ENCODE measurements around the gene RBM33. TPM values are rescaled to one million over a fixed set of nuclear protein-coding genes. Genes with fewer than 3 reads are reported as not detected.

Gene RBM33
- total RNA-seq, 1 experiment from 2014 or later, result 19.4 TPM

DNA sequence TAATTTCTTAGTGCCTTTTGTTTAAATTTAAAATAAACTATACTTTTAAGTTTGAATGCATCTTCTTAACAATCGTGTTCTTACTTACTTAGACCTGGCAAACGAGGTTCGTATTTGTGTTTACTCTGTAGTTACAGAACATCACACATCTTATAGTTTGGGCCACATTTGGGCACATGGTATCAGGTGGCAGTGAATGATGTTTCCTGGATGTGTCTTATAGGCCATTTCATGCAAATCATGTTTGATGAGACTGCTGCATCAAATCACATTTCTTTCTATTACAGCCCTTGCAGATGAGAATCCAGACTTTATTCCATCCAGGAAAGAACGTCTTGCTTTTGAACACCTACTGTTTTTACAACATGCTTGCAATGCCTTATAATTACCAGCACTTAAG is 78.5 kb downstream of the RBM33 start:
- no peak for DNase-seq (ENCODE audit: low read depth)

DNA sequence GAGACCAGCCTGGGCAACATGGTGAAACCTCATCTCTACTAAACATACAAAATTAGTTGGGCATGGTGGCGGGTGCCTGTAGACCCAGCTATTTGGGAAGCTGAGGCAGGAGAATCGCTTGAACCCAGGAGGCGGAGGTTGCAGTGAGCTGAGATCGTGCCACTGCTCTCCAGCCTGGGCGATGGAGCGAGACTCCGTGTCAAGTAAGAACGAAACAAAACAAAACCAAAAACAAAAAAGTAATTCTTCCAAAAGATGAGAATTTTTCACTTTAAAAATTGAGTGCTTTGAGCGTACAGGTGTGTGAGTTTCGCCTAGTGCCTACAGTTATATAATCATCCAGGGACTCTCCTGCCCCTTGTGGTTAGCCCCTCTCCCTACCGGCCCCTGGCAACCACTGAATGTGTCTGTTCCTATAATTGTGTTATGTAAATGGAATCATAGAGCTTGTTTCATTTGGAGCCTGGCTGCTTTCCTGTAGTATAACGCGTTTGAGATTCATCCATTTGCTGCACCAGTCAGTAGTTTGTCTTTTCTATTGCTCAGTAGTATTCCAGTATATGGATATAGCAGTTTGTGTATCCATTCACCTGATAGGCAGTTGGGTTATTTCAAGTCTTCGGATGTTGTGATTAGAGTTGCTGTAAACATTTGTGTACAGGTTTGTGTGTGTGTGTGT is 80.0 kb downstream of the RBM33 start:
- no peak for DNase-seq (ENCODE audit: low read depth)

- no peak for DNase-seq (ENCODE audit: low read depth)
These were observed 80.5 kb downstream of the RBM33 start for GRCh38 chr7:155725006-155725355.

DNA sequence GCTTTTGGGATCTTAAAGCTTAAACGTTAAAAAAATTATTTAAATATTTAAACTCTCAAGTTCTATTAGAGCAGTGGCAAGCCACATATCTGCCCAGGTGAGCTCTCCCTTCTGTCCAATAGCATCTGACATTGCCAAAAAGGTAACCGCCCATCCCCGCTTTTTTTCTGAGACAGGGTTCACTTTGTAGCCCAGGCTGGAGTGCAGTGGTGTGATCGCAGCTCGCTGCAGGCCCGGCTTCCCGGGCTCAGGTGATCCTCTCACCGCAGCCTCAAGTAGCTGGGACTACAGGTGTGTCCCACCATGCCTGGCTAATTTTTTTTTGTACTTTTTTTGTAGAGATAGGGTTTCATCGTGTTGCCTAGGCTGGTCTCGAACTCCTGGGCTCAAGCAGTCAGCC is 83.2 kb downstream of the RBM33 start:
- no peak for DNase-seq (ENCODE audit: low read depth)

- no peak for DNase-seq (ENCODE audit: low read depth)
These were observed 83.7 kb downstream of the RBM33 start for GRCh38 chr7:155728116-155728515.

DNA sequence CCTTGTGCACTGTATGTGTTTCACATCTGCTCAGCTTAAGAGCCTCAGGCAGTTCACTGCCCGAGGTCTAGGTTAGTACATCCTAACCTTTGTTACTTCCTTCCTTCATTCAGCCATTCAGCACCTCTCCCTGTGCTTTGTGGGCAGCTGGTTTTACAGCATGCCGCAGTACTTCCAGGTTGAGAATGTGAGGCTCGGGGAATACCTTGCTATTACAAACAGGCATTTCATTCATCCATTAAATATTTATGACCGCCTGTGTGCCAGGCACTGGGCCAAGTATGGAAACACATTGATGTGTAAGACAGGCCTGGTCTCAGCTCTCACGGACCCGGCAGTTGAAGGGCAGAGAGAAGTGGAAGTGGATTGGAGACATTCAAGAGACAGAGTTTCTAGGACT is 85.4 kb downstream of the RBM33 start:
- no peak for DNase-seq (ENCODE audit: low read depth)

GRCh38 chr7:155731380-155731779 is 86.9 kb downstream of the RBM33 start:
- DNase-seq (ENCODE audit: low read depth), result no peak

DNA sequence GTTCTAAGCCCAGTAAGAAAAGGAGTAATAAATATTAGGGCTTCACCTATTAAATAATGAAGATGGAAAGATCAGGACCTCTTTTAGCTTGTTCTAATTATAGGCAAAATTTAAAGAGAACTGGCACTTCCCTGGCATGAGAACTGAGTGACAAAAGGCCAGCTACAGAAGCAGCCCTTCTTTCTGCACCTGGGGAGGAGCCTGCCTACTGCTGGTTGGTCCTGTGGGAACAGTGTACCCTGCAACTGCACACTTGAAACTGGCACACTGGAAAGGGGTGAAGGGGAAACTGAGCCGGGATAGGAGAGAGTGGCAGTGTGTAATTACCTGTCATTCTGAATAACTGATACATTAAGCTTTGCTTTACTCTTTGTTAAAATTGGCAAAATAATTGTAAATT is 87.4 kb downstream of the RBM33 start:
- no peak for DNase-seq (ENCODE audit: low read depth)

GRCh38 chr7:155732286-155732685 is 87.8 kb downstream of the RBM33 start:
- DNase-seq (ENCODE audit: low read depth), result no peak

GRCh38 chr7:155733582-155734444 is 89.4 kb downstream of the RBM33 start:
- no peak for DNase-seq (ENCODE audit: low read depth)

DNA sequence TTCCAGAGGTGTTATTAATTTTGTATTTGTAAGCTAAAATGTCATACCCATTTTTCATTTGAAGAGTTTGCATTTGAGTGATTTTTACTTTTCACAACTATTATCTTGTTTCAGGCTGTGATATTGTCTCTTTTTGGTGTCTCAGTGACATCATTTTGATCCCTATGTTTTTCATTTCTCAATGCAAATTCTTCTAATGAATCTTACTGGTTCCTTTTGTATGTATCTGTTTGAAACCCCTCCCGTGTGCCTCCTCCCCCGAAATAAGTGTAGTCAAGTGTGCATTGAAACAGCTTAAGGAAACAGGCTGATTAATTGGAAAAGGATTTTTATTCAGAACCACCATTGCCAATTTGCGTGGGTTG is 90.0 kb downstream of the RBM33 start:
- no peak for DNase-seq (ENCODE audit: low read depth)

DNA sequence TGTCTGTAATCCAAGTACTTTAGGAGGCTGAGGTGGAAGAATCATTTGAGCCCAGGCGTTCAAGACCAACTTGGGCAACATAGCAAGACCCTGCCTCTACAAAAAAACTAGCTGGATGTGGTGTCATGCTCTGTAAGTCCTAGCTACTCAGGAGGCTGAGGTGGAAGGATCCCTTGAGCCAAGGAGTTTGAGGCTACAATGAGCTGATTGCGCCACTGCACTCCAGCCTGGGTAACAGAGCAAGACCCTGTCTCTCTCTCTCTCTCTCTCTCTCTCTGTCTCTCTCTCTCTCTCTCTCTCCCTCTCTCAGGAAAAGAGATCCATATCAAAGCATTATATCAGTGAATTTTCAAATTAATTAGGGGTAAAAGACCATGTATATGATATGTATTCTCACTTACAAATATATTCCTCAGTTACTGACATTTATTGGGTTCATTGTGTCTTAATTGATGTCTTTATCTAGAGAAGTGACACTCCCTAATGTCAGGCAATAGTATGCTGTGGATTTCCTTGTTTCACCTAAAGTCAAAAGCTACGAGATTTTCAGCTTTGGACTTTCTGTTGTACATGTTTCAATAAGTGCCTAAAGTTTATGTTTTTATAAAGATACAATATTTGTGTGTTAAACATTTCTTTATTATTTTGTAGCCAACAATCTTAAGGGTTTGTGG is 91.1 kb downstream of the RBM33 start:
- no peak for DNase-seq (ENCODE audit: low read depth)

GRCh38 chr7:155737590-155737989 is 93.1 kb downstream of the RBM33 start:
- DNase-seq (ENCODE audit: low read depth), result no peak

DNA sequence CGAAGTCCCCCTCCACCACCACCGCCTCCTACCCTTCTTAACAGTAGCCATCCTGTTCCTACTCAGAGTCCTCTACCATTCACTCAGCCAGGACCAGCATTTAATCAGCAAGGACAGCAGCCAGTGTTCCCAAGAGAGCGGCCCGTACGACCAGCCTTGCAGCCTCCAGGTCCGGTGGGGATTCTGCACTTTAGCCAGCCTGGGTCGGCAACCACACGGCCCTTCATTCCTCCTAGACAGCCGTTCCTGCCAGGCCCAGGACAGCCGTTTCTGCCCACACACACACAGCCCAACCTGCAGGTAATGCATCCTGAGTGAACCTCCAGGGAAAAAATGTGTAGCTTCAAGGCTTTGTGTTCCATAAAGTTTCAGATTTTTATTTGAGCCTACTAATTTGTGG is 93.6 kb downstream of the RBM33 start:
- DNase-seq (ENCODE audit: low read depth), result no peak

DNA sequence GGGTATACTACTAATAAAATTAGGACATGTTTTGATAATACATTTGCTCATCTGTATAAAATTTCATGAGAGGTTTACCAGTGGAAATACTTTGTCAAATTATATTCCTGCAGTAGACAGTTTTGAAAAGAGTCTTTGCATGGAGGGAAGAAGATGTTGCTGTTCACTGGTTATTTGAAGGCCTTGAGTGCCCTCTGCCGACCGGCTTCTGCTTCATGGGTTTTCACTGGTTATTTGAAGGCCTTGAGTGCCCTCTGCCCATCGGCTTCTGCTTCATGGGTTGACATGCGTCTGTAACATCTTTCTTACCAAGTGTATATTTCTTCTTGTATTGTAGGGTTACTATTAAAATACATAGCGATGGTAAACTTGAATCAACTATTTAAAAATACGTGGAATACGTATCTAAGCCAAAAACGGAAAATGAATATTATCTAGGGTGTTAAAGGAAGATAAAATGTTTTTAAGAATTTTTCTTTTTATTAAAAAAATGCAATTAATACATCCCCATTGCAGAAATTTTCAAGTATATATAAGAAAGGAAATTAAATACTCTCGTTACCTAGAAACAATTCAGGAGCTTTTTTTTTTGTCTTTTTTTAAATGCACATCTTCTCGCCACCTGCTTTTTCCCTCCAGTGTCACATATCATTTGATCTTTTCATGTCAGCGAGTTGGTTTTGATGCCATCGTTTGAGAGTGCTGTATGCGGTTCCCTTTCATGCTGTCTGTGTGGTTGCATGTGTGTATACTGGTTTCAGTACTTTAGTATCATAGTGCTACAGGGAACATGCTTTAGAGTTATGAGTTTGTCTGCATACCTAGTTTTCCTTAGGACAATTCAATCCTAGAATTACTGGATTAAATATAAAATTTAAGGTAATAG is 94.4 kb downstream of the RBM33 start:
- peak; percentile 83 for DNase-seq (ENCODE audit: low read depth)

DNA sequence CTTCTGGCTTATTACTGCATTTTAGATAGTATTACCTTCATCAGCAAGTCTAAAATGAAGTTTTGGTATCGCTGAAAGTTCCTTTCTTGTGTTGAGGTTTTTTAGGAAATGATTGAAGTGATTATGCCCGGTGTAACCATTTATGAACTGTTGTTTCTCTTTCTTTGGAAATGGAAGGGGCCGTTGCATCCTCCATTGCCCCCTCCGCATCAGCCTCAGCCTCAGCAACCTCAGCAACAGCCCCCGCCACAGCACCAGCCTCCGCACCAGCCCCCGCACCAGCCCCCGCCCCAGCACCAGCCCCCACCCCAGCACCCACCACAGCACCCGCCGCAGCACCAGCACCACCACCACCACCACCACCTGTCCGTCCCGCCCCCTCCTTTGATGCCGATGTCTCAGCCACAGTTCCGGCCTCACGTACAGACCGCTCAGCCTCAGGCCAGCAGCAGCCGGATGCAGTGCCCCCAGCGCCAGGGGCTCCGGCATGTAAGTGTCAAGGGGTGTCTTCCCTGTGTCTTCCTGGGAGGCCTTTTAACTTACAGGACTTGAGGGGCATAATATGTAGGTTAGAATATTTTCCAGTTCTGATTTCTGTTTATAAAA is 95.2 kb downstream of the RBM33 start:
- no peak for DNase-seq (ENCODE audit: low read depth)

- no peak for DNase-seq (ENCODE audit: low read depth)
These were observed 96.6 kb downstream of the RBM33 start for GRCh38 chr7:155741082-155741481.

- peak; percentile 61 for DNase-seq (ENCODE audit: low read depth)
These were observed 97.3 kb downstream of the RBM33 start for GRCh38 chr7:155741805-155742204.

GRCh38 chr7:155743177-155743576 is 98.7 kb downstream of the RBM33 start:
- no peak for DNase-seq (ENCODE audit: low read depth)

DNA sequence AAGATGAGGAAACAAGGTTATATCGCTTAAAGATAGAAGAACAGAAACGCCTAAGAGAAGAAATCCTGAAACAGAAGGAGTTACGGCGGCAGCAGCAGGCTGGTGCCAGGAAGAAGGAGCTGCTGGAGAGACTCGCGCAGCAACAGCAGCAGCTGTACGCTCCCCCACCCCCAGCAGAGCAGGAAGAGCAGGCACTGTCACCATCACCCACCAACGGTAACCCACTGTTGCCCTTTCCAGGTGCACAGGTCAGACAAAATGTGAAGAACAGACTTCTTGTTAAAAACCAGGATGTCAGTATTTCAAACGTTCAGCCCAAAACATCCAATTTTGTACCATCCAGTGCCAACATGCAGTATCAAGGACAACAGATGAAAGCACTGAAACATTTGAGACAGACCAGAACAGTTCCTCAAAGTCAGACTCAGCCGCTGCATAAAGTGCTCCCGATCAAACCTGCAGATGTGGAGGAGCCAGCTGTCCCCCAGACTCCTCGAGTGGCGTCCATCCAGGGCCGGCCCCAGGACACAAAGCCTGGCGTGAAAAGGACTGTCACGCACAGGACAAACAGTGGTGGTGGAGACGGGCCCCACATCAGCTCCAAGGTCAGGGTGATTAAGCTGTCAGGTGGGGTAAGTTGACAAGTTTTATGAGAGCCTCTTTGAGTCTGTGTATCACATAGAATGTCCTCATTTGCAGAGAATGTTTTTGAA is 100.7 kb downstream of the RBM33 start:
- no peak for DNase-seq (ENCODE audit: low read depth)

GRCh38 chr7:155745737-155746136 is 101.3 kb downstream of the RBM33 start:
- no peak for DNase-seq (ENCODE audit: low read depth)

Measured in Daoy (cell line).